ENCODE measurements around the gene POU2F2. TPM values are rescaled to one million over a fixed set of nuclear protein-coding genes. Genes with fewer than 3 reads are reported as not detected.

The POU2F2 gene
- total RNA-seq, 1 donor from 2014 or later = 1.6 TPM

- DNase-seq (ENCODE audit: low spot score, unreplicated experiment) = no peak
- Mint-ChIP-seq H3K36me3 (ENCODE audit: insufficient read depth) (peaks cover 4% of the 10 kb centered on the region), H3K27ac (no peak overlapping the region), H3K27me3 (no peaks in the 10 kb centered on the region), H3K4me1 (ENCODE audit: low read depth) (no peaks in the 10 kb centered on the region), H3K9me3 (ENCODE audit: low read depth) (no peaks in the 10 kb centered on the region), H3K4me3 (ENCODE audit: low read depth) (no peak overlapping the region)
- TF ChIP-seq CTCF (IDR thresholded peaks at IDR 0.05; ENCODE audit: unreplicated experiment) = no peak
Observed at GRCh38 chr19:42057846-42058245, 74.4 kb downstream of the POU2F2 start.

GRCh38 chr19:42054205-42054604, 78.0 kb downstream of the POU2F2 start:
- no peaks in the 10 kb centered on the region for H3K27me3 Mint-ChIP-seq
- H3K36me3 Mint-ChIP-seq (ENCODE audit: insufficient read depth) = peaks cover 1% of the 10 kb centered on the region
- H3K27ac Mint-ChIP-seq = no peak overlapping the region
- TF ChIP-seq CTCF (IDR thresholded peaks at IDR 0.05; ENCODE audit: unreplicated experiment) = no peak
- H3K4me3 Mint-ChIP-seq (ENCODE audit: low read depth) = no peak overlapping the region
- H3K4me1 Mint-ChIP-seq (ENCODE audit: low read depth) = no peaks in the 10 kb centered on the region
- DNase-seq (ENCODE audit: low spot score, unreplicated experiment) = no peak
- no peaks in the 10 kb centered on the region for H3K9me3 Mint-ChIP-seq (ENCODE audit: low read depth)

- Mint-ChIP-seq H3K27ac (no peak overlapping the region), H3K4me3 (ENCODE audit: low read depth) (no peak overlapping the region), H3K4me1 (ENCODE audit: low read depth) (no peaks in the 10 kb centered on the region), H3K27me3 (no peaks in the 10 kb centered on the region), H3K9me3 (ENCODE audit: low read depth) (no peaks in the 10 kb centered on the region), H3K36me3 (ENCODE audit: insufficient read depth) (peaks cover 1% of the 10 kb centered on the region)
- TF ChIP-seq CTCF (IDR thresholded peaks at IDR 0.05; ENCODE audit: unreplicated experiment) = no peak
- DNase-seq (ENCODE audit: low spot score, unreplicated experiment) = no peak
Observed at GRCh38 chr19:42053037-42053935, 79.0 kb downstream of the POU2F2 start.

- no peak for DNase-seq (ENCODE audit: low spot score, unreplicated experiment)
- H3K27me3 Mint-ChIP-seq = no peaks in the 10 kb centered on the region
- no peaks in the 10 kb centered on the region for H3K9me3 Mint-ChIP-seq (ENCODE audit: low read depth)
- no peak overlapping the region for H3K4me3 Mint-ChIP-seq (ENCODE audit: low read depth)
- H3K27ac Mint-ChIP-seq = no peak overlapping the region
- H3K4me1 Mint-ChIP-seq (ENCODE audit: low read depth) = no peaks in the 10 kb centered on the region
- TF ChIP-seq CTCF (IDR thresholded peaks at IDR 0.05; ENCODE audit: unreplicated experiment) = no peak
- H3K36me3 Mint-ChIP-seq (ENCODE audit: insufficient read depth) = peaks cover 1% of the 10 kb centered on the region
Observed at GRCh38 chr19:42052241-42052863, 79.9 kb downstream of the POU2F2 start.

GRCh38 chr19:42051166-42052115, 80.8 kb downstream of the POU2F2 start:
- H3K27ac Mint-ChIP-seq = no peak overlapping the region

More at GRCh38 chr19:42051166-42052115, 80.8 kb downstream of the POU2F2 start:
- H3K4me1 Mint-ChIP-seq (ENCODE audit: low read depth) = no peaks in the 10 kb centered on the region
- TF ChIP-seq CTCF (IDR thresholded peaks at IDR 0.05; ENCODE audit: unreplicated experiment) = no peak
- H3K27me3 Mint-ChIP-seq = no peaks in the 10 kb centered on the region
- no peak overlapping the region for H3K4me3 Mint-ChIP-seq (ENCODE audit: low read depth)
- H3K9me3 Mint-ChIP-seq (ENCODE audit: low read depth) = no peaks in the 10 kb centered on the region
- DNase-seq (ENCODE audit: low spot score, unreplicated experiment) = no peak
- peaks cover 1% of the 10 kb centered on the region for H3K36me3 Mint-ChIP-seq (ENCODE audit: insufficient read depth)
